GM10847 (cell line): ENCODE data around the gene FCHSD2.

Experiments used
- POLR2A ChIP-seq: IDR thresholded peaks from 2 replicates; pipeline ENCODE4 v1.6.1; 2011; ENCODE audit not compliant: insufficient read length; ENCODE audit errors: extremely low read depth

FCHSD2 gene

GRCh38 chr11:72925656-72926055, 216.5 kb downstream of the FCHSD2 start:
- TF ChIP-seq POLR2A: no peak

- TF ChIP-seq POLR2A: no peak
These were observed 217.4 kb downstream of the FCHSD2 start for GRCh38 chr11:72924568-72925190.

GRCh38 chr11:72921028-72921716, 220.9 kb downstream of the FCHSD2 start:
- no peak for TF ChIP-seq POLR2A

GRCh38 chr11:72920001-72920400, 222.1 kb downstream of the FCHSD2 start:
- TF ChIP-seq POLR2A: no peak

GRCh38 chr11:72918851-72919250, 223.3 kb downstream of the FCHSD2 start:
- TF ChIP-seq POLR2A: no peak

- no peak for TF ChIP-seq POLR2A
These were observed 229.9 kb downstream of the FCHSD2 start for GRCh38 chr11:72912253-72912652.

- TF ChIP-seq POLR2A: no peak
These were observed 234.0 kb downstream of the FCHSD2 start for GRCh38 chr11:72908032-72908676.

GRCh38 chr11:72904016-72904415, 238.1 kb downstream of the FCHSD2 start:
- TF ChIP-seq POLR2A: no peak

- no peak for TF ChIP-seq POLR2A
These were observed 240.7 kb downstream of the FCHSD2 start for GRCh38 chr11:72901374-72901773.

GRCh38 chr11:72900013-72900412, 242.1 kb downstream of the FCHSD2 start:
- no peak for TF ChIP-seq POLR2A

GRCh38 chr11:72899238-72899637, 242.9 kb downstream of the FCHSD2 start:
- no peak for TF ChIP-seq POLR2A

GRCh38 chr11:72897506-72897905, 244.6 kb downstream of the FCHSD2 start:
- no peak for TF ChIP-seq POLR2A

- no peak for TF ChIP-seq POLR2A
These were observed 245.7 kb downstream of the FCHSD2 start for GRCh38 chr11:72896431-72896830.

GRCh38 chr11:72890881-72891280, 251.2 kb downstream of the FCHSD2 start:
- no peak for TF ChIP-seq POLR2A

GRCh38 chr11:72886619-72887018, 255.5 kb downstream of the FCHSD2 start:
- no peak for TF ChIP-seq POLR2A
